Neural cell (in vitro differentiated cells): Measurements from ENCODE around the gene BCL2L11. TPM values are rescaled to one million over a fixed set of nuclear protein-coding genes. Genes with fewer than 3 reads are reported as not detected.

ENCODE experiments used
- H2AFZ ChIP-seq: fragments of 200-600, 300-800 bp; sonication (generic), shearing (Covaris generic); 2 replicates; pipeline ENCODE4 v1.6.0; 2014; ENCODE audit warnings: low read depth, mild to moderate bottlenecking, antibody characterized with exemption, low read length, moderate library complexity
- H3F3A ChIP-seq: fragments of 200-600 bp; shearing (Covaris generic); 2 replicates; pipeline ENCODE4 v1.6.1; 2016; ENCODE audit warnings: mild to moderate bottlenecking, moderate library complexity, mixed read lengths, antibody characterized with exemption, low read length; ENCODE audit not compliant: insufficient read depth, poor library complexity, severe bottlenecking
- H3K27ac ChIP-seq: fragments of 200-600, 300-800 bp; sonication (generic), shearing (Covaris generic); 2 replicates; pipeline ENCODE4 v1.5.1; 2014; ENCODE audit warnings: mild to moderate bottlenecking, low read length, moderate library complexity
- H3K27me3 ChIP-seq: fragments of 300-800, 200-600 bp; sonication (generic), shearing (Covaris generic); 2 replicates; pipeline ENCODE4 v1.6.0; 2014; ENCODE audit warnings: mild to moderate bottlenecking, low read depth, low read length, moderate library complexity; ENCODE audit not compliant: insufficient read depth
- H3K36me3 ChIP-seq: fragments of 300-800, 200-600 bp; sonication (generic), shearing (Covaris generic); 2 replicates; pipeline ENCODE4 v1.5.1; 2014; ENCODE audit warnings: mild to moderate bottlenecking, antibody characterized with exemption, low read length, moderate library complexity; ENCODE audit not compliant: insufficient read depth
- H3K4me2 ChIP-seq: fragments of 300-800, 200-600 bp; sonication (generic), shearing (Covaris generic); 2 replicates; pipeline ENCODE4 v1.6.0; 2014; ENCODE audit warnings: mild to moderate bottlenecking, low read length
- H3K4me3 ChIP-seq: fragments of 300-800, 200-600 bp; sonication (generic), shearing (Covaris generic); 2 replicates; pipeline ENCODE4 v1.5.1; 2014; ENCODE audit warnings: mild to moderate bottlenecking, low read length, moderate library complexity
- H3K79me2 ChIP-seq: fragments of 200-600 bp; shearing (Covaris generic); replicated peaks from 2 replicates; pipeline ENCODE4 v1.6.0; 2014; ENCODE audit warnings: mild to moderate bottlenecking, low read length, moderate library complexity; ENCODE audit not compliant: insufficient read depth
- H3K9ac ChIP-seq: fragments of 300-800, 200-600 bp; sonication (generic), shearing (Covaris generic); 2 replicates; pipeline ENCODE4 v1.6.1; 2016; ENCODE audit warnings: mild to moderate bottlenecking, low read length, mixed read lengths
- H3K9me2 ChIP-seq: fragments of 200-600 bp; shearing (Covaris generic); 2 replicates; pipeline ENCODE4 v1.6.1; 2016; ENCODE audit warnings: mild to moderate bottlenecking, low read length, mixed read lengths; ENCODE audit not compliant: insufficient read depth
- H3K9me3 ChIP-seq: fragments of 200-600, 300-800 bp; sonication (generic), shearing (Covaris generic); 2 replicates; pipeline ENCODE4 v1.6.1; 2016; ENCODE audit warnings: mild to moderate bottlenecking, mixed run types, low read length, moderate library complexity, mixed read lengths
- H4K20me1 ChIP-seq: fragments of 200-600 bp; shearing (Covaris generic); 2 replicates; pipeline ENCODE4 v1.6.1; 2016; ENCODE audit warnings: mild to moderate bottlenecking, mixed run types; ENCODE audit not compliant: insufficient read depth
- EP300 ChIP-seq: fragments of 450-650 bp; conservative IDR thresholded peaks from 2 replicates; pipeline ENCODE4 v1.6.1; 2014; ENCODE audit warnings: antibody characterized with exemption, mild to moderate bottlenecking, moderate library complexity; ENCODE audit not compliant: poor library complexity, severe bottlenecking
- EZH2 ChIP-seq: fragments of 200-600, 300-800 bp; shearing (Covaris generic), sonication (generic); IDR thresholded peaks from 2 replicates; pipeline ENCODE4 v1.6.1; 2014; ENCODE audit warnings: antibody characterized with exemption, low read length, borderline replicate concordance, mild to moderate bottlenecking; ENCODE audit not compliant: insufficient read depth, poor library complexity, severe bottlenecking
- MXI1 ChIP-seq: fragments of 450-650 bp; conservative IDR thresholded peaks from 2 replicates; pipeline ENCODE4 v1.6.1; 2014; ENCODE audit warnings: antibody characterized with exemption, mild to moderate bottlenecking; ENCODE audit not compliant: poor library complexity, severe bottlenecking
- POLR2AphosphoS5 ChIP-seq: IDR thresholded peaks from 2 replicates; pipeline ENCODE4 v1.6.1; 2012
- RAD21 ChIP-seq: fragments of 450-650 bp; conservative IDR thresholded peaks from 2 replicates; pipeline ENCODE4 v1.6.1; 2014; ENCODE audit warnings: antibody characterized with exemption, mild to moderate bottlenecking, moderate library complexity
- SMC3 ChIP-seq: fragments of 450-650 bp; conservative IDR thresholded peaks from 2 replicates; pipeline ENCODE4 v1.6.1; 2014; ENCODE audit warnings: antibody characterized with exemption, mild to moderate bottlenecking, moderate library complexity; ENCODE audit not compliant: poor library complexity
- TAF1 ChIP-seq: IDR thresholded peaks from 2 replicates; pipeline ENCODE4 v1.6.1; 2012; ENCODE audit warnings: low read depth
- polyA plus RNA-seq: library from polyadenylated mRNA; depleted of rRNA; stranded (reverse); fragments of >200 nt; gene quantifications from 2 replicates; pipeline ENCODE4 v1.2.3, GENCODE V29; 2014
- TF ChIP-seq, protein P1 (sequence below): IDR thresholded peaks from 2 replicates; pipeline ENCODE4 v1.6.1; 2012; ENCODE audit warnings: borderline replicate concordance
- TF ChIP-seq, protein P2 (sequence below): fragments of 450-650 bp; IDR thresholded peaks from 2 replicates; pipeline ENCODE4 v1.5.1; 2014; ENCODE audit warnings: antibody characterized with exemption, mild to moderate bottlenecking, moderate library complexity; ENCODE audit not compliant: poor library complexity, severe bottlenecking

Gene BCL2L11
- polyA plus RNA-seq, 1 donor from 2014 or later, result 2.6 TPM

DNA sequence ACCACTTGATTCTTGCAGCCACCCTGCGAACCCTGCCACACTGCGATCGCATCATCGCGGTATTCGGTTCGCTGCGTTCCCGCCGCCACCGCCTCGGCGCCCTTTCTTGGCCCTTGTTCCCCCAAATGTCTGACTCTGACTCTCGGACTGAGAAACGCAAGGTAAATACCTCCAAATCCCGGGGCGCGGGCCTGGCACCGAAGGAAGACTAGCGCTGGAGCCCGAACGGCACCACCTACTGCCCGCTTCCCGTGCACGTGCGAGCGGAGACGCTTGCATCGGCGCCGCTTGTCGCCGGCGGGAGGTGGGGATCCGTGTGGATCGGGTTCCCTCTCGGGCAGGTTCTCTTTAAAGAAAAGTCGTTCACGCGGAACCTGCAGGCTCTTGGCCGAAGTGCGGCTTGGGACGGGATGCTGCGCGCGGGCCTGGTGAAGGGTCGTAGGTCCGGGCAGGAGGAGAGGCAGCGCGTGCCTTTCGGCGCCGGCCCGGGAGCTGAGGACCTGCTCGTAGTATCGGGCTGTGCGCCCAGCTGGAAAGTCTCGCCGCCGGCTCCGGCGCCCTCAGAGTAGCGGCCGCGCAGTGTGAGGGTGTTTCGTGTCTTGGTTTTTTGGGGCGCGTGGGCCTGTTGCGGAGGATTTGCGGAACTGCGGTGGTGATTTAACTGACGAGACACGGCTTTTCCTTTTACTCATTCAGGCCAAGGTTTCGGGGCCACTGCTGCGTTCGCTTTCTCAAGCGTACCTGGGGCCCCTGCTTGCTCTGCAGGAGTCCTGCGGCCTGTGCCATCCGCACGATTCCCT lies 514 bp downstream of the BCL2L11 start:
- Histone ChIP-seq H3K36me3 (no peaks in the 10 kb centered on the region), H3K9me2 (no peaks in the 10 kb centered on the region), H2AFZ (peak overlapping the region; percentile 8), H3K27ac (no peak overlapping the region), H3K9ac (peak overlapping the region; percentile 59), H4K20me1 (no peaks in the 10 kb centered on the region), H3K4me3 (peak overlapping the region; percentile 94), H3K4me2 (peak overlapping the region; percentile 71), H3K27me3 (peaks cover 62% of the 10 kb centered on the region), H3K79me2 (peaks cover 9% of the 10 kb centered on the region), H3F3A (no peaks in the 10 kb centered on the region), H3K9me3 (no peaks in the 10 kb centered on the region)
- TF ChIP-seq MXI1, result peak; percentile 79
- peak; percentile 30 for TF ChIP-seq SMC3
- TF ChIP-seq EZH2, result no peak
- peak; percentile 27 for TF ChIP-seq RAD21
- TF ChIP-seq TAF1, result peak; percentile 10

DNA sequence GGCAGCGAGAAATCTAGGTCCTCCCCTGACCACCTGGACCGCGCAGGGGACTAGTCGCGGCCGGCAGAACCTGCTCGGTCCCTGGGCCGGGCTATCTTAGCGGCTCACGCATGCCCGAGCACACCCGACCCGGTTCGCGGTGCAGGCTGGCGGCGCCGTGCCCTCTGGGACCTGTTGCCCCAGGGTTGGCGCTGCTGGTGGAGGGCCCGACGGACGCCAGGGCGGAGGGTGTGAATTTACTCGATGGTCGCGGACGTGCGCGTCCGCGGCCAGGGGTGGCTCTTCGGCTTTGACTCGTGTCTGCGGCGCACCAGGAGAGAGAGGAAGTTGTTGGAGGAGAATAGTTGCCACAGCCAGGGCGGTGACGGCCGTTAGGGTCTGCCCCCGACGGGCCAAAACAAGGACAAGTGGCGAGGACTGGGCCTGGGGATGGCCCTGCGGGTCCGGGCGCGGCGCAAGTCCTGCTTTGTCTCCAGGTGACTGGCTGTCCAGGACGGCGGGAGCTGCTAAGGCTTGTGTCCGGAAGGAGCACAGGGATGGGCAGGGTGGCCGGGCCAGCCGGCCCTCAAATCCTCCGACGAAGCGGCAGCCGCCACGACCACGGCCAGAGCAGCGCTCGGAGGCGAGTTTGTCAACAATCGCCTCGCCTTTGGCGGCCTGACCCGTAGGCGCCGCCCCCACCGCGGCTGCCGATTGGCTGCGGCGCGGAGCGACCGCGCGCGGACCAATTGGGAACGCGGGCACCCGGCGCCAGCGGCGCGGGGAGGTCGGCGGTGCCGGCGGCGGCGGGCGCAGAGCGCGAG lies 1.3 kb downstream of the BCL2L11 start:
- Histone ChIP-seq H3K9me3 (no peaks in the 10 kb centered on the region), H3K27ac (no peak overlapping the region), H3K79me2 (peaks cover 9% of the 10 kb centered on the region), H4K20me1 (no peaks in the 10 kb centered on the region), H3F3A (no peaks in the 10 kb centered on the region), H3K9me2 (no peaks in the 10 kb centered on the region), H2AFZ (peak overlapping the region; percentile 57), H3K36me3 (no peaks in the 10 kb centered on the region), H3K4me3 (peak overlapping the region; percentile 94), H3K9ac (peak overlapping the region; percentile 59), H3K27me3 (peaks cover 54% of the 10 kb centered on the region), H3K4me2 (peak overlapping the region; percentile 71)
- TF ChIP-seq, protein P1, sequence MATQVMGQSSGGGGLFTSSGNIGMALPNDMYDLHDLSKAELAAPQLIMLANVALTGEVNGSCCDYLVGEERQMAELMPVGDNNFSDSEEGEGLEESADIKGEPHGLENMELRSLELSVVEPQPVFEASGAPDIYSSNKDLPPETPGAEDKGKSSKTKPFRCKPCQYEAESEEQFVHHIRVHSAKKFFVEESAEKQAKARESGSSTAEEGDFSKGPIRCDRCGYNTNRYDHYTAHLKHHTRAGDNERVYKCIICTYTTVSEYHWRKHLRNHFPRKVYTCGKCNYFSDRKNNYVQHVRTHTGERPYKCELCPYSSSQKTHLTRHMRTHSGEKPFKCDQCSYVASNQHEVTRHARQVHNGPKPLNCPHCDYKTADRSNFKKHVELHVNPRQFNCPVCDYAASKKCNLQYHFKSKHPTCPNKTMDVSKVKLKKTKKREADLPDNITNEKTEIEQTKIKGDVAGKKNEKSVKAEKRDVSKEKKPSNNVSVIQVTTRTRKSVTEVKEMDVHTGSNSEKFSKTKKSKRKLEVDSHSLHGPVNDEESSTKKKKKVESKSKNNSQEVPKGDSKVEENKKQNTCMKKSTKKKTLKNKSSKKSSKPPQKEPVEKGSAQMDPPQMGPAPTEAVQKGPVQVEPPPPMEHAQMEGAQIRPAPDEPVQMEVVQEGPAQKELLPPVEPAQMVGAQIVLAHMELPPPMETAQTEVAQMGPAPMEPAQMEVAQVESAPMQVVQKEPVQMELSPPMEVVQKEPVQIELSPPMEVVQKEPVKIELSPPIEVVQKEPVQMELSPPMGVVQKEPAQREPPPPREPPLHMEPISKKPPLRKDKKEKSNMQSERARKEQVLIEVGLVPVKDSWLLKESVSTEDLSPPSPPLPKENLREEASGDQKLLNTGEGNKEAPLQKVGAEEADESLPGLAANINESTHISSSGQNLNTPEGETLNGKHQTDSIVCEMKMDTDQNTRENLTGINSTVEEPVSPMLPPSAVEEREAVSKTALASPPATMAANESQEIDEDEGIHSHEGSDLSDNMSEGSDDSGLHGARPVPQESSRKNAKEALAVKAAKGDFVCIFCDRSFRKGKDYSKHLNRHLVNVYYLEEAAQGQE, result peak; percentile 30
- no peak for TF ChIP-seq EZH2
- no peak for TF ChIP-seq TAF1
- TF ChIP-seq POLR2AphosphoS5, result no peak
- TF ChIP-seq, protein P2, sequence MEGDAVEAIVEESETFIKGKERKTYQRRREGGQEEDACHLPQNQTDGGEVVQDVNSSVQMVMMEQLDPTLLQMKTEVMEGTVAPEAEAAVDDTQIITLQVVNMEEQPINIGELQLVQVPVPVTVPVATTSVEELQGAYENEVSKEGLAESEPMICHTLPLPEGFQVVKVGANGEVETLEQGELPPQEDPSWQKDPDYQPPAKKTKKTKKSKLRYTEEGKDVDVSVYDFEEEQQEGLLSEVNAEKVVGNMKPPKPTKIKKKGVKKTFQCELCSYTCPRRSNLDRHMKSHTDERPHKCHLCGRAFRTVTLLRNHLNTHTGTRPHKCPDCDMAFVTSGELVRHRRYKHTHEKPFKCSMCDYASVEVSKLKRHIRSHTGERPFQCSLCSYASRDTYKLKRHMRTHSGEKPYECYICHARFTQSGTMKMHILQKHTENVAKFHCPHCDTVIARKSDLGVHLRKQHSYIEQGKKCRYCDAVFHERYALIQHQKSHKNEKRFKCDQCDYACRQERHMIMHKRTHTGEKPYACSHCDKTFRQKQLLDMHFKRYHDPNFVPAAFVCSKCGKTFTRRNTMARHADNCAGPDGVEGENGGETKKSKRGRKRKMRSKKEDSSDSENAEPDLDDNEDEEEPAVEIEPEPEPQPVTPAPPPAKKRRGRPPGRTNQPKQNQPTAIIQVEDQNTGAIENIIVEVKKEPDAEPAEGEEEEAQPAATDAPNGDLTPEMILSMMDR, result no peak
- no peak for TF ChIP-seq SMC3
- TF ChIP-seq RAD21, result no peak
- peak; percentile 8 for TF ChIP-seq MXI1
- TF ChIP-seq EP300, result no peak
